CD14-positive monocyte (primary cell): ENCODE data around the gene SNX8. TPM values are rescaled to one million over a fixed set of nuclear protein-coding genes. Genes with fewer than 3 reads are reported as not detected.

Experiments used
- DNase-seq, 3 donors: peaks; one replicate each; pipeline ENCODE4 v3.0.0-alpha.2; 2011 to 2022
- H2AFZ ChIP-seq: 2 replicates; pipeline ENCODE4 v1.6.0; 2012; ENCODE audit warnings: mild to moderate bottlenecking, low read depth, low read length, inconsistent platforms; ENCODE audit not compliant: insufficient read depth, poor library complexity, severe bottlenecking
- H3K27ac ChIP-seq, 2 donors: 1 replicate in 1 of 2; 2 replicates in 1 of 2; pipeline ENCODE4 v1.5.1; 2012 to 2013; ENCODE audit warnings: low read length in 2 of 2, control low read depth in 1 of 2, inconsistent platforms in 1 of 2, low read depth in 1 of 2, mild to moderate bottlenecking in 1 of 2
- H3K27me3 ChIP-seq, 2 donors: one replicate each; pipeline versions ENCODE4 v1.6.0 to v1.6.1; 2011 to 2013; ENCODE audit warnings: low read length in 2 of 2; ENCODE audit not compliant: control insufficient read depth in 2 of 2, insufficient read depth in 2 of 2
- H3K36me3 ChIP-seq, 2 donors: replicated peaks in 1 of 2; 1 replicate in 1 of 2; 2 replicates in 1 of 2; pipeline versions ENCODE4 v1.5.1 to v1.6.1; 2012 to 2013; ENCODE audit warnings: low read length in 2 of 2, control low read depth in 1 of 2, inconsistent platforms in 1 of 2, mild to moderate bottlenecking in 1 of 2; ENCODE audit not compliant: insufficient read depth in 2 of 2, control insufficient read depth in 1 of 2
- H3K4me1 ChIP-seq, 2 donors: 1 replicate in 1 of 2; 2 replicates in 1 of 2; pipeline versions ENCODE4 v1.5.1 to v1.6.1; 2012 to 2013; ENCODE audit warnings: low read length in 2 of 2, control low read depth in 1 of 2, inconsistent platforms in 1 of 2, mild to moderate bottlenecking in 1 of 2, moderate library complexity in 1 of 2; ENCODE audit not compliant: insufficient read depth in 2 of 2, control insufficient read depth in 1 of 2
- H3K4me2 ChIP-seq: replicated peaks from 2 replicates; pipeline ENCODE3; 2012; ENCODE audit warnings: low read length, moderate library complexity, mild to moderate bottlenecking; ENCODE audit not compliant: poor library complexity, severe bottlenecking; ENCODE audit errors: extremely low read depth
- H3K4me3 ChIP-seq, 3 experiments: fragments of 200-600 bp in 1 of 3; sonication (generic) in 1 of 3; replicated peaks in 1 of 3; 1 replicate in 2 of 3; 2 replicates in 1 of 3; pipeline ENCODE4 v1.5.1; 2011 to 2013; ENCODE audit warnings: low read length in 3 of 3, mild to moderate bottlenecking in 3 of 3, control low read depth in 2 of 3, low read depth in 2 of 3, inconsistent platforms in 1 of 3, moderate library complexity in 1 of 3
- H3K79me2 ChIP-seq: 2 replicates; pipeline ENCODE4 v1.6.0; 2012; ENCODE audit warnings: mild to moderate bottlenecking, control low read depth, inconsistent platforms, low read length, moderate library complexity; ENCODE audit not compliant: insufficient read depth
- H3K9ac ChIP-seq: 2 replicates; pipeline ENCODE4 v1.6.0; 2017; ENCODE audit warnings: low read length, mild to moderate bottlenecking; ENCODE audit not compliant: insufficient read depth, poor library complexity, severe bottlenecking
- H3K9me3 ChIP-seq, 2 donors: replicated peaks in 1 of 2; 1 replicate in 1 of 2; 2 replicates in 1 of 2; pipeline versions ENCODE4 v1.5.1 to v1.6.1; 2012 to 2013; ENCODE audit warnings: low read length in 2 of 2, control low read depth in 1 of 2; ENCODE audit not compliant: control insufficient read depth in 1 of 2, insufficient read depth in 1 of 2
- H4K20me1 ChIP-seq: 2 replicates; pipeline ENCODE4 v1.6.0; 2012; ENCODE audit warnings: mild to moderate bottlenecking, low read length, control low read depth, moderate library complexity; ENCODE audit not compliant: insufficient read depth
- H3K27ac Mint-ChIP-seq, 7 donors: one replicate each; pipeline ENCODE4 v1.8.0; 2020; ENCODE audit warnings: mild to moderate bottlenecking in 7 of 7, mixed read lengths in 7 of 7, moderate library complexity in 6 of 7, inconsistent platforms in 2 of 7
- H3K27me3 Mint-ChIP-seq, 3 donors: one replicate each; pipeline ENCODE4 v1.8.0; 2021 to 2022; ENCODE audit warnings: low read depth in 3 of 3, mild to moderate bottlenecking in 3 of 3, mixed read lengths in 3 of 3, moderate library complexity in 3 of 3, inconsistent platforms in 1 of 3
- H3K36me3 Mint-ChIP-seq, 2 donors: one replicate each; pipeline ENCODE4 v1.8.0; 2020; ENCODE audit warnings: mixed read lengths in 2 of 2, inconsistent platforms in 1 of 2, mild to moderate bottlenecking in 1 of 2
- H3K4me1 Mint-ChIP-seq: one replicate; pipeline ENCODE4 v1.8.0; 2020; ENCODE audit warnings: mild to moderate bottlenecking, mixed read lengths
- H3K4me3 Mint-ChIP-seq, 2 donors: one replicate each; pipeline ENCODE4 v1.8.0; 2020; ENCODE audit warnings: mild to moderate bottlenecking in 2 of 2, mixed read lengths in 2 of 2, moderate library complexity in 1 of 2
- H3K9me3 Mint-ChIP-seq, 7 donors: one replicate each; pipeline ENCODE4 v1.8.0; 2020 to 2022; ENCODE audit warnings: mixed read lengths in 7 of 7, mild to moderate bottlenecking in 6 of 7, moderate library complexity in 6 of 7, inconsistent platforms in 2 of 7
- WGBS: methylation state at CpG from one replicate; pipeline ENCODE4 v1.1.5; 2013; ENCODE audit warnings: missing lambda C conversion rate; ENCODE audit not compliant: insufficient coverage; 5-methylcytosine and 5-hydroxymethylcytosine counted together
- intact Hi-C, 2 donors: fragments of 100-400 bp; cut with micrococcal nuclease; formaldehyde crosslinking; loops; one replicate each; pipeline versions ENCODE4 v1.15.0 to v1.15.1; 2023
- polyA plus RNA-seq, 3 donors: library from polyadenylated mRNA; depleted of rRNA in 1 of 3; unstranded in 2 of 3; stranded (reverse) in 1 of 3; fragments of 300-500 nt in 2 of 3; fragments of >200 nt in 1 of 3; fragmentation: Illumina TruSeq in 2 of 3; gene quantifications; 1 replicate in 2 of 3; 2 replicates in 1 of 3; pipeline ENCODE4 v1.2.3, GENCODE V29; 2012 to 2021
- TF ChIP-seq, protein P1 (sequence below): fragments of 200-600 bp; IDR thresholded peaks from one replicate; pipeline ENCODE4 v1.8.0; 2022; ENCODE audit warnings: antibody characterized with exemption, mild to moderate bottlenecking

Gene SNX8
- polyA plus RNA-seq, 3 donors, result 15.4 to 43.7 (median 41.9) TPM

DNA sequence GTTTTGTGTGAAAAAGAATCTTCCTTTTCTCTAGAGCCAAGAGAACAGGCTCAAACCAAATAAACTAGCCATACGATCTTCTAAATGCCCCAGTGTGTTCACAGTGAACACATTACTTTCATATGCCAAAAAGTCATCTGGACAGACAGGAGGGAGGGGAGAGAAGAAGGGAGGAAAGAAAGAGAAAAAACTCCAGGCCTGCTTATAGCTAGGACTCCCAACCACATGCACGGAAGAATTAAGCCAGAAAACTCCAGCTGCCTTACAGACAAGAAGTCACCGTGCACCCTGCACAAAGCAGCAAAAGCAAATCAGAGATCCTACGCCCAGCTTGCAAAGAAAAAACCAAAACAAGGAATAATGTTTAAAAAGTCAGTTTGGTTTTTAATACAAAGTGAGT lies 34.3 kb downstream of the SNX8 start:
- no CpG with 5 or more reads among the region's 4 CpGs for WGBS
- no peak overlapping the region for H3K4me3 ChIP-seq
- H3K36me3 Mint-ChIP-seq, result peaks cover 19 to 35% of the 10 kb centered on the region in 2 donors
- H3K27me3 Mint-ChIP-seq, result peaks cover 0 to 1% (median 1%) of the 10 kb centered on the region in 3 donors
- no peak overlapping the region for H3K27ac ChIP-seq
- TF ChIP-seq, protein P1, sequence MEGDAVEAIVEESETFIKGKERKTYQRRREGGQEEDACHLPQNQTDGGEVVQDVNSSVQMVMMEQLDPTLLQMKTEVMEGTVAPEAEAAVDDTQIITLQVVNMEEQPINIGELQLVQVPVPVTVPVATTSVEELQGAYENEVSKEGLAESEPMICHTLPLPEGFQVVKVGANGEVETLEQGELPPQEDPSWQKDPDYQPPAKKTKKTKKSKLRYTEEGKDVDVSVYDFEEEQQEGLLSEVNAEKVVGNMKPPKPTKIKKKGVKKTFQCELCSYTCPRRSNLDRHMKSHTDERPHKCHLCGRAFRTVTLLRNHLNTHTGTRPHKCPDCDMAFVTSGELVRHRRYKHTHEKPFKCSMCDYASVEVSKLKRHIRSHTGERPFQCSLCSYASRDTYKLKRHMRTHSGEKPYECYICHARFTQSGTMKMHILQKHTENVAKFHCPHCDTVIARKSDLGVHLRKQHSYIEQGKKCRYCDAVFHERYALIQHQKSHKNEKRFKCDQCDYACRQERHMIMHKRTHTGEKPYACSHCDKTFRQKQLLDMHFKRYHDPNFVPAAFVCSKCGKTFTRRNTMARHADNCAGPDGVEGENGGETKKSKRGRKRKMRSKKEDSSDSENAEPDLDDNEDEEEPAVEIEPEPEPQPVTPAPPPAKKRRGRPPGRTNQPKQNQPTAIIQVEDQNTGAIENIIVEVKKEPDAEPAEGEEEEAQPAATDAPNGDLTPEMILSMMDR, result no peak
- H3K4me1 ChIP-seq, result no peaks in the 10 kb centered on the region
- peaks cover 3% of the 10 kb centered on the region for H3K79me2 ChIP-seq
- intact Hi-C loops, result no loop called here
- no peak overlapping the region for H2AFZ ChIP-seq
- H3K4me3 Mint-ChIP-seq, result no peak overlapping the region
- no peaks in the 10 kb centered on the region for H3K27me3 ChIP-seq
- H3K36me3 ChIP-seq, result peaks cover 11 to 18% of the 10 kb centered on the region in 2 donors
- no peak for DNase-seq
- no peak overlapping the region for H3K9ac ChIP-seq
- H3K9me3 Mint-ChIP-seq, result no peaks in the 10 kb centered on the region
- peak overlapping the region in 3 of 7 donors; percentile 21 to 40 (median 27) for H3K27ac Mint-ChIP-seq
- peaks cover 10% of the 10 kb centered on the region for H4K20me1 ChIP-seq
- H3K9me3 ChIP-seq, result no peaks in the 10 kb centered on the region
- H3K4me1 Mint-ChIP-seq, result no peaks in the 10 kb centered on the region
- no peak overlapping the region for H3K4me2 ChIP-seq

DNA sequence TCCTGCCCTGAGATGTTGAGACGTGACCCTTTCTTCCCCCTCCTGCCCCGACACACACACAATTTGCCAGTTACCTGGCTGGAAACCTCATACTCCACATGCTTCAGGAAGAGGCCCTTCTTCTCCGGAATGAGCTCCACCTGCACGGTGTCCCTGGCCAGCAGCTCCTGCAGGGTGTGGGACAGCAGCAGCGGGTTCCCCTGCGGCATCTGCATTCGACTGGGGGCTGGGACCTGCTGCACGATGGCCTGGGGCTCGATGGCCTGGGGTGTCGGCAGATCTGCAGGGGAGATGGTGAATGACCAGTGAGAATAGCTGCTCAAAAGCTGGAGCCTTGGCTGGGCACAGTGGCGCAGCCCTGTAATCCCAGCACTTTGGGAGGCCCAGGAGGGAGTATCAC lies 36.2 kb downstream of the SNX8 start:
- TF ChIP-seq, protein P1, result no peak
- intact Hi-C loops, result no loop called here

More for the DNA sequence above, 36.2 kb downstream of the SNX8 start:
- H3K36me3 Mint-ChIP-seq, result peaks cover 27 to 48% of the 10 kb centered on the region in 2 donors
- no peaks in the 10 kb centered on the region for H3K4me1 Mint-ChIP-seq
- H3K27me3 Mint-ChIP-seq, result peaks cover 0 to 1% (median 1%) of the 10 kb centered on the region in 3 donors
- H3K27ac ChIP-seq, result no peak overlapping the region
- H3K4me3 ChIP-seq, result no peak overlapping the region
- H3K36me3 ChIP-seq, result peaks cover 21 to 29% of the 10 kb centered on the region in 2 donors
- no peak overlapping the region for H2AFZ ChIP-seq
- H3K27me3 ChIP-seq, result no peaks in the 10 kb centered on the region
- 94% methylated on average over 7 of the region's 11 CpGs for WGBS
- peak overlapping the region in 2 of 7 donors; percentile 19 to 21 for H3K27ac Mint-ChIP-seq
- no peaks in the 10 kb centered on the region for H3K9me3 ChIP-seq
- no peak overlapping the region for H3K4me2 ChIP-seq
- no peak overlapping the region for H3K9ac ChIP-seq
- no peak for DNase-seq
- peaks cover 0 to 3% (median 0%) of the 10 kb centered on the region in 7 donors for H3K9me3 Mint-ChIP-seq
- no peaks in the 10 kb centered on the region for H3K4me1 ChIP-seq
- H3K79me2 ChIP-seq, result peaks cover 3% of the 10 kb centered on the region
- H4K20me1 ChIP-seq, result peaks cover 10% of the 10 kb centered on the region
- H3K4me3 Mint-ChIP-seq, result no peak overlapping the region
